CD4-positive, alpha-beta T cell treated with Interleukin-10 for 1 hour (primary cell): ENCODE results near the gene CCM2L.

ENCODE experiments used
- DNase-seq: peaks from one replicate; pipeline ENCODE4 v3.0.0-alpha.2; 2020

The CCM2L gene

DNA sequence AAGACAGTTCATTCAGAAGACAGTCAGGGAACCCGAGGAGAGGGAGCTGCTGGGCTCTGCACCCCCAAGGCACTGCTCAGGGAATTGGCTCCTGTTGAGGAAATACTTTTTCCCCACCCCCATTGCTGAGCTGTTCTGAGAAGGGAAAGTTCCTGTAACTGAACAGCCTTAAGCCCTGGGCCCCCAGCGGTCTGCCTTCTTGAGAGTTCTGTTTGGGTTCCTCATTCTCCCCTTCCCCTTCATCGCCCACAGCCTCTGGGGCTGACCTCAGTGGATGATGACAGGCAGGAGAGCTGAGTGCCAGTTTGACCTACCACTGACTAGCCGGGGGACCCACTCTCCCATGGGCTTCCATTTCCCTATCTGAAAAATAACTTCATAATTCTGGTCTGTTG is 52.5 kb downstream of the CCM2L start:
- DNase-seq: peak; percentile 36

DNA sequence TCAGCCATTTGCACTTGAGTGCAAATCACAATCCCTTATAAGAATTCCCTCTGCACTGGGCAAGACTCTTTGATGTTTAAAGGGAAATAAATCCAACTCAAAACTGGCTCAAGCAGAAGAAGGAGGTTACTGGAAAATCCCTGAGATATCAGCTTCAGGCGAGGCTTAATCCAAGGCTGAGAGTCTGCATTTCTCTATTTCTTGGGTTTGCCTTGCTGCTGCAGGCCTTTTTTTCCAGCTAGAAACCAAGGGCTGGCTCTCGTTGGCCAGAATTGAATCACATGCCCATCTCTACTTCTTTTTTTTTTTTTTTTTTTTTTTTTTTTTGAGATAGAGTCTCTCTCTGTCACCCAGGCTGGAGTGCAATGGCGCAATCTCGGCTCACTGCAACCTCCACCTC is 53.5 kb downstream of the CCM2L start:
- no peak for DNase-seq

DNA sequence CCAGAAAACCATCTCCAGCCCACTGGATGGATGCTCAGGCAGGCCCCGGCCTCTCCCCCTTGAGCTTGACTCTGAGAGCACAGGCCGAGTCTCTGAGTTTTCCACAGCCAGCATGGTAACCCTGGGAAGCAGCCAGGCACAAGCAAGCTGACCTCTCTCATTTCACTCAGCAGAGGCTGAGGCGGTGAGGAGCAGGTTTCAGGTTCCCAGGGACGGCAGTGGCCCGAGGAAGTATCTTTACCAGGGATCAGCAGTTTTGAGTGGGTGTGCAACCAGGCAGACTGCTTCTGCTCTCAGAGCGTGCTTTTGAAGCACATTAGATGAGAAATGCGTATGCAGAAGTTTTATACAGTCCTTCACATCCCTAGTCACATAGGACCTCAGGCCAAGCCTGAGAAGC is 54.4 kb downstream of the CCM2L start:
- DNase-seq: no peak

DNA sequence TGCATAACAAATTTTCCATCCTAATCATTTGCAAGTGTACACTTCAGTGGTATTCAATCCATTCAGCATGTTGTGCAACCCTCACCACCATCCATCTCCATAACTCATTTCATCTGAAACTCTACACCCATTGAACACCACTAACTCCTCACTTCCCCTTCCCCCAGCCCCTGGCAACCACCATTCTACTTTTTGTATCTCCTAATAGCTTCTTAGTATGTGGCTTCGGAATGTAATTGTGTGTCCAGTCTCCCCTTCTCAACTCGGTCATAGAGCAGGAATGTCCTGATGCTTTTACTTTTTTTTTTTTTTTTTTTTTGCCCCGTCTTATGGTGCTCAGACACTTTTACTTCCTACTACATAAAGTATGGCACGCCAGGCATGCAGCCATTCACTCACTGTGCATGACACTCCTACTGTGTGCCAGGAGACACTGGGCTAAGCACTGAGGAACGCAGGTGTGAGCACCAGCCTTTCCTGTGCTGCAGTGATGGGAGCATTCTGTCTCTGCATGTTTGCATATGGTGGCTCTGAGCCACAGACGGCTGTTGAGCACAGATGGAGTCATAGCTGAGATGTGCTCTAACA is 57.1 kb downstream of the CCM2L start:
- DNase-seq: no peak

DNA sequence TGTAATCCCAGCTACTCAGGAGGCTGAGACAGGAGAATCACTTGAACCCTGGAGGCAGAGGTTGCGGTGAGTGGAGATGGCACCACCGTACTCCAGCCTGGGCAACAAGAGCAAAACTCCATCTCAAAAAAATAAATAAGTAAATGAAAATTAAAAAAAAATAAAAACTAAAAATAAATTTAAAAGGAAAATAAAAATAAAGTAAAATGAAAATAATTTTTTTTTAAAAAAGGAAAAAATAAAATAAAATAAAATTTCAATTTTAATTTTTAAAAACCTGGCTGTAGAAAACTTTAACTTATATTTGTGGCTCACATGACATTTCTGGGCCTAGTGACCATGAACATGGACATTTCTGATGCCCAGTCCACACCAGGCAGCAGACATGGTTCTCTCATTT is 57.9 kb downstream of the CCM2L start:
- DNase-seq: no peak

DNA sequence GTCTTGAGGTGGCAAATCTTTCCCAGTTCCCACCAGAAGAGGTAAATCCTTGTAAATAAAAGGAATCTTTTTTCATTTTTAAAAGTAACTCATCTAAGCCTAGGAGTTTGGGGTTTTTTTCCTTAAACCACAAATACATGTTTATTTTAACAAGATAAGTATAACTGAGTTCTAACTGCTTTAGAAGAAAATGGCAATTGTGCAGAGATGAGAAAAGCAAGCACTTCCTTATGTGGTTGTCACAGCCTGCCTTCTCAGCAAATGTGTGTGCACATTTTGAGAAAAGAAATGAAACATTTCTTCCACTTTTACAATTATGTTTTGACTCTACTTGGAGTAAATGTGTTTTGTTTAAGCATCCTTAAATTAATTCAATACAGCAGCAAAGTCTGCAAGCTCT is 59.5 kb downstream of the CCM2L start:
- DNase-seq: no peak

DNA sequence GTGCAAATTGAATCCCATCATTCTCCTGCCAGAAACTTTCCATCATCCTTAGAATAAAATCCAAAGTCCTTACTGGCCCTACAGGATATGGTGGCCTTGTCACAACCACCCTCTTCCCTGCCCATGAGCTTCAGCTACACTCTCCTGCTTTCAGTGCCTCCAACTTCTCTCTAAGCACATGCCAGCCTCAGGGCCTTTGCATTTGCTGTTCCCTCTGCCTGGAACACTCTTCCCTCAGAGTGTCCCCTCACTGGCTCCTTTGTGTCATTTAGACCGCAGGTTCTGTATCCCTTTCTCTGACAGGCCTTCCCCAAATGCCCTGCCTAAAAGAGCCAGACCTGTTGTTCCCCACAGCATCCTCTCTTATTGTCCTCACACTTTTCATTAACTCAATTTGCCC is 60.0 kb downstream of the CCM2L start:
- DNase-seq: no peak

DNA sequence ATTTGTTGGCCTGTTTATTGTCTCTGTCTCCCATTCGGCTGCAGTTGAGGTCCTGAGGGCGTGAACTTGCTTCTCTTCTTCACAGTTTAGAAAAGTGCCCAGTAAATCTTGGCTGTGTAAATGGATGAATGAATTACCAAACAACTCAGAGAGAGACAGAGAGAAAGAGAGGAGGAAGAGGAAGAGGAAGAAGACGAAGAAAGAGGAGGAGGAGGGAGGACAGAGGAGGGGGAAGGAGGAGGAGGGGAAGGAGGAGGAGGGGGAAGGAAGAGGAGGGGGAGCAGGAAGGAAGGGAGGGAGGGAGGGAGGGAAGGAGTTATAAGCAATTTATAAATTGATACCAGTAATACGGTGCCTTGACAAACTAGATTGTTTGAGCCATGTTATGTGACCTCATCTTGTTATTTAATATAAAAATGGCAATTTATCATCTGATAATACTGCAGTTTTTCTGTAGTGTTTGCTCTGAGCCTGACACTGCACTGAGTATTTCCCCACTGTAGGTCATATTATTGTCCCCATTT is 60.5 kb downstream of the CCM2L start:
- DNase-seq: no peak

DNA sequence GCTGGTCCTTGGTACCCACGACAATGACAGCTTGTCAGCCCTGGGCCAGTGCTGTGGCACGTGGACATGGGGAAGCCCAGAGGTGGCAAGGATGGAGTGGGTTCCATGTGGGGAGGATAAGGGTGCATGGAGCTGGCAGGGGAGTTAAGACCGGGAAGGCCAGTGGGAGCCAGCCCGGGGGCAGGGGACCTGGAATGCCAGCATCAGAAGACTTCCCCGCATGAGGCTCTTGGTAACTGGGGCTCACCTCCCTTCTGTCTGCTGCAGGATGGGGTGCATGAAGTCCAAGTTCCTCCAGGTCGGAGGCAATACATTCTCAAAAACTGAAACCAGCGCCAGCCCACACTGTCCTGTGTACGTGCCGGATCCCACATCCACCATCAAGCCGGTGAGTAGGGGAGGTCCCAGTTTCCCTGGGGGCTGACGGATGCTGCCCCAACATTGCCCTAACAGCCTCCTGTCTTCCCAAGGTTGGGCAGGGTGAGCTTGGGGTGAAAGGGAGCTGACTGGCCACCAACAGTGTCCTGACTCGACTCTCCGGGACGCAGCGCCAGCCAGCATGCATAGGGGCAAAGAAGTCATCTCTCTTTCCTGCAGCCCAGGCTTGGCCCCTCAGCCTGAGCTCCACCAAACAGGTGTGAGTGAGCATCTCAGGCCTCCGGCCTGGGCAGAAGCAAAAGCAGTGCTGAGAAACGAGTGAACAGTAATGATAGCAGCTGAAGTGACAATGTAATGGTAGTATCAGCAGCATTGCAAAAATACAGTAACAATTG is 61.3 kb downstream of the CCM2L start:
- no peak for DNase-seq

DNA sequence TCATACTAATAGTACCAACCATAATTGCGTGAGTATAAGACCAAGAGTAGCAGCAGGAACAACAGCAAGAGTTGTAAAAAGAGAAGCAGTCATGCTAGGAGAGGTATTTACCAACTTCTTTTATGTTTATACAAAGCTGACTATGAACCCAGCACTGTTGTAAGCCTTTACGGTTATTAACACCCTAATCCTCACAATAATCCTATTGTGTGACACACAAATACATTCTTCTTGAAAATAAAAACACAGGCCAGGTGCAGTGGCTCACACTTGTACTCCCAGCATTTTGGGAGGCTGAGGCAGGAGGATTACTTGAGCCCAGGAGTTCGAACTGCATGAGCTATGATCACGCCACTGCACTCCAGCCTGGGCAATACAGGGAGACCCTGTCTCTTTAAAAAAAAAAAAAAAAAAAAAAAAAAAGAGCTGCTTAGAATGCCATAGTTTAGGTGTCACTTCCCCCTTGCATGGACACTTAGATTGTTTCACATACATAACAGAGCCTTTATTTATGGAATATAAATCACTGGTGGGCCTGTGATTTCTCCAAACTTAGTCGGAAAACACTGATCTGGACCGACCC is 62.0 kb downstream of the CCM2L start:
- DNase-seq: no peak

DNA sequence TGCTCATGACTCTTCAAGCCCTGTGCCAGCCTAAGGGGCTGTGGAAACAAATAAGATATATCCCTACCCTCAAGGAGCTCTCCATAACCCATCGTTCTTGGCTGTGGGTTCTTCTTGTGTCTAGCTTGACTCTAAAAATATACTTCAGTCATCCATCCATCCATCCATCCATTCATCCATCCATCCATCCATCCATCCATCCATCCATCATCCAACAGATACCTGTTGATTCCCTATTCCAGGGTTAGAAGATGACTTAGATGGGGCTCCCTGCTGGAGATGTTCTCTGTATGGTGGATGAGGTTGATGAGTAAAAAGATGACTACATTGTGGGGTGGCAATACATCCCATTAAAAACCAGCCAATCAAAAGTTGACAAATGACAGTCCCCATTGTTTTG is 65.3 kb downstream of the CCM2L start:
- DNase-seq: no peak

DNA sequence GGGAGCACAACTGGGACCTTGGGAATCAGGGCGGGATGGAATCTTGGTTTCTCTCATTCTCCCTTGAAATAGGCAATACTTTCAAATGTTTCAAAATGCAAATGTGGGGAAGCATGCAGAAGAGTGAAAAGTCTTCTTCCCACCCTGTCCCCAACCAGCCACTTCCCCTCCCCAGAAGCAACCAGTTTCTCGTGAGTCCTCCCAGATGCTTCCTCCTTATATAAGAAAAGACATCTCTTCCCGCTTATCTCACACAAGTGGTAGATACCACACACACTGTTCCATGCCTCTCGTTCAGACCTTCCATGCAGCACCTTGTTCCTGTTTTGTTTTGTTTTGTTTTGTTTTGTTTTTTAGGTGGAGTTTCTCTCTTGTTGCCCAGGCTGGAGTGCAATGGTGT is 67.0 kb downstream of the CCM2L start:
- no peak for DNase-seq

DNA sequence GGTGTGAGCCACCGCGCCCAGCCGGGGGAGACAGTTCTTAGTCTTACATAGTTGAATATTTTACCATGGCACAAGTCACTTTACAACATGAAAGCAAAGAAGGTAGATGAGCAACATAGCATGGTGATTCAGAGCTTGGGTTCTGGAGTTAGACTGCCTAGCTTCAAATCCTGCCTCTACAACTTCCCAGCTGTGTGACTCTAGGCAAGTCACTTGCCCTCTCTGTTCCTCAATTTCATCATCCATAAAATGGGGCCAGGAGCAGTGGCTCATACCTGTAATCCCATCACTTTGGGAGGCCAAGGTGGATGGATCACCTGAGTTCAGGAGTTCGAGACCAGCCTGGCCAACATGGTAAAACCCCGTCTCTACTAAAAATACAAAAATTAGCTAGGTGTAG is 68.1 kb downstream of the CCM2L start:
- no peak for DNase-seq

DNA sequence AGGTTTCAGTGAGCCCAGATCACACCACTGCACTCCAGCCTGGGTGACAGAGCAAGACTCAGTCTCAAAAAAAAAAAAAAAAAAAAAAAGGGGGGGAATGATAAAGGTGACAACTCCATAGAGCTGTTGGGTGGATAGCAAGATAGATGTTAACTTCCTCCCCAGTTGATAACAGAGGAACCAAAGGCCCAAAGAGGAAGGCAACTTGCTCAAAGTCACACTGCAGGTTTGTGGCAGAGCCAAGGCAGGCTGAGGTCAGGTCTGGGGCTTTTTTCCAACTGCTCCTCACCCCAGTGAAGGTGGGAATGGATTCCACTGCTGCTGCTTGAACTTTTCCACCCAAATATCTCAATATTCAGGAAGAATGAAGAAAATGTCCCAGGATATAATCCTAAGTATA is 68.6 kb downstream of the CCM2L start:
- no peak for DNase-seq

DNA sequence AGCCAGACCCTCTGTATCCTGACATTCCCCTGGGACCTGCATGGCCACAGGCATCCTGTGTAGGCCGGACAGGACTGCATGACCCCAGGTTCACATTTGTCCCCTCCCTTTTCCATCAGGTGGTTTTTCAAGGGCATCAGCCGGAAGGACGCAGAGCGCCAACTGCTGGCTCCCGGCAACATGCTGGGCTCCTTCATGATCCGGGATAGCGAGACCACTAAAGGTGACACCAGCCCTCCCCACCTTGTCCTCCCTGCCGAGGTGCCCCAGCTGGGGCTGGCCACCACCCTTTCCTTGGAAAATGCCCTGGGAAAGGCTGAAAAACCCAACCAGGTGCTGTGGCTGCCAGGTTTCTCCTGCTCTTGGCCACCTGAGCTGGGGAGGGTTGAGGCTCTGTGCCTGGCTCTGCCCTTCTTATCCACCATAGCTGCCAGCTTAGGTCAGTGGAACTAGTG is 69.4 kb downstream of the CCM2L start:
- DNase-seq: no peak

DNA sequence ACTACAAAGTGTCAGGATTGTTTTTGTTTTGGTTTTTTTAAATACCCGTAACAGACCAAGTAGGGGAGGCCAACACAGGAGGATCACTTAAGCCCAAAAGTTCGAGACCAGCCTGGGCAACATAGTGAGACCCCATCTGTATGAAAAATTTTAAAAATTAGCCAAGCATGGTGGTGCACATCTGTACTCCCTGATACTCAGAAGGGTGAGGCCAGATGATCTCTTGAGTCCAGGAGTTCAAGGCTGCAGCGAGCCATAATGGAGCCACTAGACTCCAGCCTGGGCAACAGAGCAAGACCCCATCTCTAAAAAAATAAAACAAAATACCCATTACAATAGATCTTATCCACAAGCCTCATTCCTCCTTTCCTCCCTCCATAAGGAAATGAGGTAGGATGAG is 70.5 kb downstream of the CCM2L start:
- DNase-seq: no peak
